Measurements from ENCODE around the gene SORCS2.

SORCS2 gene

DNA sequence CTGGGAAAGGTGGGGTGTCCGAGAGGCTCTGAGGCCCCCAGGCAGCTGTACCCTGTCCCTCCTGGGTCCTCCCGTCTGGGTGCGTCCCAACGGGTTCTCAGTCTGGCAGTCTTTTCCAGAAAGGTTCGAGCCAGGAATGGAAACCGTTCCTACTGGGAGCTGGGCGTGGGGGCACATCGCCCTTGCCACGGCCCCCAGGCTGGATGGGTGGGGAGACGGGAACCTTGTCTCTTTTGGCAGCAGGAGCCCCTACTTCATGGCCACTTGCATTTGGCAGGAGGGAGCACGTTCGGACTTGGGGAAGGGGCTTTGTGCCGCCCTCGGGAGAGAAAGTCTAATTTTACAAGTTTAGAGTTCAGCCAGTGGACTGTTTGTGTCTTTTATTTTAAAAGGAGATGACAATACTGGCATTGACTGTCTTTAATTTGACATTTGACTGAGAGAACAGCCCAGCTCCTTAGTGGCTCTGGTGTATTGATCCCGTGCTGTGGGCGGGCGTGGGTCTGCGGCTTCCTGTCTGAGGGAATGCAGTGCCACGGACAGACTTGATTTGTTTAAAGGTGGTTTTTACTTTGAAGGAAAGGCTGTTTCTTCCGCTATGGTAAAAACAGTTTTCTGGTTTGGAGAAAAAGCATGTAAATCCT lies 95.1 kb downstream of the SORCS2 start:
- CTCF ChIA-PET: interaction anchor here (1.0 kb wide), 1 partner anchor 48 kb away, joined by 4 read pairs; no protein-coding TSS in a partner anchor
- TF ChIP-seq FOXK2 (IDR thresholded peaks at IDR 0.05): no peak

DNA sequence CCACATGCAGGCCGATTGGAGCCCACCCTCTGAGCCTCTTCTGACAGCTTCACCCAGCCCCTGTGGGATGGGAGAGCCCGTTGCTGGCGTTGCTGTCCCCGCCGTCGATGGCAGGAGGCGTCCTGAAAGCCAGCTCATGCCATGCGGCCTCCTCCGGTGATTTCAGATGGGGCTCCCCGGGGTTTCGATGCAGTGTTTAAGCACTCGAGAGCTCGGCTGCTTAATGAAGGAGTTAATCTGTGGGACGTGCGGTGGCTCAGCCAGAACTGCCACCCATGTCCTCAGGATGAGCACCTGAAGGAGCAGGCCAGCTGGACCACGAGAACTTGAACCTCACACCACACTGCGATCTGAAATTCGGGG lies 95.6 kb downstream of the SORCS2 start:
- CTCF ChIA-PET: interaction anchor here (1.0 kb wide), 1 partner anchor 48 kb away, joined by 4 read pairs; no protein-coding TSS in a partner anchor
- POLR2A ChIA-PET: no interaction called here
- no peak for DNase-seq (ENCODE audit: extremely low spot score)
- TF ChIP-seq ZNF384 (IDR thresholded peaks at IDR 0.05) (no peak), TARDBP (IDR thresholded peaks at IDR 0.05) (no peak), BHLHE40 (IDR thresholded peaks at IDR 0.05; ENCODE audit: borderline replicate concordance) (no peak), FOXK2 (IDR thresholded peaks at IDR 0.05) (no peak), FOXM1 (IDR thresholded peaks at IDR 0.05; ENCODE audit: borderline replicate concordance) (no peak), NFRKB (IDR thresholded peaks at IDR 0.05) (no peak), FOXA1 (IDR thresholded peaks at IDR 0.05) (no peak), ARNT (IDR thresholded peaks at IDR 0.05) (no peak), ELF4 (IDR thresholded peaks at IDR 0.05) (no peak), SUZ12 (IDR thresholded peaks at IDR 0.05) (no peak), CTBP1 (IDR thresholded peaks at IDR 0.05; ENCODE audit: borderline replicate concordance) (no peak), SP1 (IDR thresholded peaks at IDR 0.05) (no peak), L3MBTL2 (conservative IDR thresholded peaks at IDR 0.05) (no peak), HDGF (IDR thresholded peaks at IDR 0.05; ENCODE audit: borderline replicate concordance) (no peak)
- TF ChIP-seq, protein P1, sequence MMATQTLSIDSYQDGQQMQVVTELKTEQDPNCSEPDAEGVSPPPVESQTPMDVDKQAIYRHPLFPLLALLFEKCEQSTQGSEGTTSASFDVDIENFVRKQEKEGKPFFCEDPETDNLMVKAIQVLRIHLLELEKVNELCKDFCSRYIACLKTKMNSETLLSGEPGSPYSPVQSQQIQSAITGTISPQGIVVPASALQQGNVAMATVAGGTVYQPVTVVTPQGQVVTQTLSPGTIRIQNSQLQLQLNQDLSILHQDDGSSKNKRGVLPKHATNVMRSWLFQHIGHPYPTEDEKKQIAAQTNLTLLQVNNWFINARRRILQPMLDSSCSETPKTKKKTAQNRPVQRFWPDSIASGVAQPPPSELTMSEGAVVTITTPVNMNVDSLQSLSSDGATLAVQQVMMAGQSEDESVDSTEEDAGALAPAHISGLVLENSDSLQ (IDR thresholded peaks at IDR 0.05): no peak

More for the DNA sequence above, 95.1 kb downstream of the SORCS2 start:
- no peak for DNase-seq (ENCODE audit: extremely low spot score)
- POLR2A ChIA-PET: no interaction called here

DNA sequence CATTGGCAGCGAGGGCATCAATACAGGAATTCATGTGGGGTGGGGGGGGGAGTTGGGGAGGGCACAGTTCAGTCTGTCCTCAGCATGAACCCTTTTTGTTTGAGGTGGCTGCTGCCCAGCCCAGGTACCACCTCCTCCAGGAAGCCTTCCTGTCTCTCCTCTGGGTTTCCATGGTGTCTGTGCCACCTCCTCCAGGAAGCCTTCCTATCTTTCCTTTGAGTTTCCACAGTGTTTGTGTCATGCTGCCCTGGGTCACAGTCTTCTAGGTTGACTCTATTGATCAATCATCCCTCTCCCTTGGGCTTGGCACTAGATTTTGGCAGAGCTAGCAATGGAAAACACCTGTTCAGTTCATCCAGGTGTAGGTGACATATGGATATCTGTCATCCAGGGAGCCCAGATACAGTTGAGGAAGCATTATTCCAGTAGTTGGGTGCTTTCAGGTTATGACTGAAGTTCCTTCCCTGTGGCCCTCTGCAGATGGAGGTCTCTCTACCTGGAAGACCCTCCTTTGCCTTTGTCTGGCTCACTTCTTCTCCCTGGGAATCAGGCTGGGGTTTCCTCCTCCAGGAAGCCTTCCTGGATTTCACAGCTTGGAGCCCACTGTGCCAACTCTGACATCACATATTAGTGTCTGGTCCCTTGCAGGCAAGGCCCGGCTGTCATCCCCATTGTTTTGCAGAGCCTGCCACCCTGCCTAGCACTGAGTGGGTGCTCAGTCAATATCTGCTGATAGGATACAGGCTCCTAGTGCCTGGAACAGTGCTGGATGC lies 96.6 kb downstream of the SORCS2 start:
- CTCF ChIA-PET: no interaction called here
- no peak for DNase-seq (ENCODE audit: extremely low spot score)
- TF ChIP-seq NFRKB (IDR thresholded peaks at IDR 0.05): no peak
- POLR2A ChIA-PET: no interaction called here

GRCh38 chr4:7289589-7289988 lies 97.3 kb downstream of the SORCS2 start:
- no peak for DNase-seq (ENCODE audit: extremely low spot score)
- POLR2A ChIA-PET: no interaction called here
- no peak for TF ChIP-seq ARNT (IDR thresholded peaks at IDR 0.05)
- TF ChIP-seq HDGF (IDR thresholded peaks at IDR 0.05; ENCODE audit: borderline replicate concordance): no peak
- TF ChIP-seq, protein P1 (IDR thresholded peaks at IDR 0.05): no peak
- no peak for TF ChIP-seq FOXK2 (IDR thresholded peaks at IDR 0.05)
- CTCF ChIA-PET: no interaction called here

- CTCF ChIA-PET: no interaction called here
- TF ChIP-seq ZNF384 (IDR thresholded peaks at IDR 0.05) (no peak), SP1 (IDR thresholded peaks at IDR 0.05) (no peak), FOXM1 (IDR thresholded peaks at IDR 0.05; ENCODE audit: borderline replicate concordance) (no peak), TARDBP (IDR thresholded peaks at IDR 0.05) (no peak), FOXK2 (IDR thresholded peaks at IDR 0.05) (no peak), NFRKB (IDR thresholded peaks at IDR 0.05) (no peak), HDGF (IDR thresholded peaks at IDR 0.05; ENCODE audit: borderline replicate concordance) (no peak), BHLHE40 (IDR thresholded peaks at IDR 0.05; ENCODE audit: borderline replicate concordance) (no peak), SUZ12 (IDR thresholded peaks at IDR 0.05) (no peak), FOXA1 (IDR thresholded peaks at IDR 0.05) (no peak), L3MBTL2 (conservative IDR thresholded peaks at IDR 0.05) (no peak)
- TF ChIP-seq, protein P1 (IDR thresholded peaks at IDR 0.05): no peak
- POLR2A ChIA-PET: no interaction called here
- no peak for DNase-seq (ENCODE audit: extremely low spot score)
These were observed 99.2 kb downstream of the SORCS2 start for GRCh38 chr4:7291372-7292114.

- CTCF ChIA-PET: no interaction called here
- DNase-seq (ENCODE audit: extremely low spot score): no peak
- POLR2A ChIA-PET: no interaction called here
- TF ChIP-seq FOXA1 (IDR thresholded peaks at IDR 0.05) (no peak), TARDBP (IDR thresholded peaks at IDR 0.05) (no peak), BHLHE40 (IDR thresholded peaks at IDR 0.05; ENCODE audit: borderline replicate concordance) (no peak), NFRKB (IDR thresholded peaks at IDR 0.05) (no peak), LEF1 (IDR thresholded peaks at IDR 0.05; ENCODE audit: borderline replicate concordance) (no peak), SP1 (IDR thresholded peaks at IDR 0.05) (no peak), ZNF384 (IDR thresholded peaks at IDR 0.05) (no peak)
These were observed 101.4 kb downstream of the SORCS2 start for GRCh38 chr4:7293703-7294102.
